ENCODE results near the gene AFF3.

- TF ChIP-seq EZH2 (IDR thresholded peaks at IDR 0.05; ENCODE audit: low read length, missing control alignments) (no peak), CTCF (conservative IDR thresholded peaks at IDR 0.05 in 1 of 2, IDR thresholded peaks at IDR 0.05 in 1 of 2; ENCODE audit: low read depth in 1 of 2, low read length in 2 of 2) (no peak)
These were observed 587.0 kb downstream of the AFF3 start for GRCh38 chr2:99555404-99555803.

Measured in fibroblast of lung (primary cell).